Measurements from ENCODE around the gene TNS3.

DNA sequence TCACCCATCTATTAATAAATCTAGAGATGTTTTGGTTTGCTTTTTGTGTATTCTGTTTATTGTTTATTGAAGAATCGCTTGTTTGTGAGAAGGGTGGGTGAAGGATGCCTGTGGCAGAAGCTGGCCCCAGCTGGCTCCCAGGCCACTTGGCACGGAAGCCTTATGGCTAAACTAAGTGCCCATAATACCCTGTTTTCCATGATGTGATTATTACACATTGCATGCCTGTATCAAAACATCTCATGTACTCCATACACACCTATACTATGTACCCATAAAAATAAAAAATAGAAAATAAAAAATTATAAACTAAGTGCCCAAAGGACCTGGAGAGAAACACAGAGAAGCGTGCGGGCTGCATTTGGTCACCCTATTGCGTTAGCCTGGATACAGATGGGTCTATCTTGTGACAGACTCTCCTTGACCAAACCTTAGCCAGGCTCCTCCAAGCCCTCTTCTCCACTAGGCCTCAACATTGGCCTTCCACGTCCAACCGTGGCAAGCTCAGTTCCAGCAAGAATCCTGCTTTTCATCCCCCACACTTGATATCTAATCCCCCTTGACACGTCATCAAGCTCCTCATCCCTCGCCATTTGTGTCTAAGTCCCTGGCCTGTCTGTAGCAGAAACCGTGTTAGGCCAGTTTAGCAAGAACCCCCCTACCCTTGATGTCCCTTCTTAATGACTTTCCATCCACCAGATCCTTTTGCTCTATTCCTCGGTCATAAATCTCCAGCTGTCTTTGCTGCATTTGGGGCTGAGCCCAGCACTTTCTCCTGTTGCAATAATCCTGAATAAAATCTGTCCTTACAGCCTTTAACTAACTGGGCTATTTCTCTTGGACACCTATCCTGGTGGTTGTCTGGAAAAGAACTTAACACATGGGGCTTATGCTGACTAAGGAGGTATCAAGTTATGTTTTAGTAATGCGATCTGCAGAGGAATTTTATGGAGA lies 245.2 kb downstream of the TNS3 start:
- TF ChIP-seq TEAD4 (IDR thresholded peaks at IDR 0.05; ENCODE audit: low read length) (no peak), TEAD4 (CRISPR knock-in tag; IDR thresholded peaks at IDR 0.05; ENCODE audit: borderline replicate concordance) (no peak), EZH2 (IDR thresholded peaks at IDR 0.05; ENCODE audit: borderline replicate concordance, low read depth, low read length) (no peak), ZNF174 (CRISPR knock-in tag; IDR thresholded peaks at IDR 0.05) (no peak), ZNF121 (CRISPR knock-in tag; conservative IDR thresholded peaks at IDR 0.05) (no peak), PHF8 (IDR thresholded peaks at IDR 0.05; ENCODE audit: borderline replicate concordance, low read length) (no peak), CTCF (IDR thresholded peaks at IDR 0.05 in 2 of 3, conservative IDR thresholded peaks at IDR 0.05 in 1 of 3; ENCODE audit: insufficient read depth in 2 of 3, low read depth in 1 of 3, low read length in 3 of 3) (no peak), CHCHD3 (CRISPR knock-in tag; IDR thresholded peaks at IDR 0.05) (no peak), ZNF23 (CRISPR knock-in tag; IDR thresholded peaks at IDR 0.05) (no peak), SMARCE1 (IDR thresholded peaks at IDR 0.05) (no peak)
- TF ChIP-seq, protein P1, sequence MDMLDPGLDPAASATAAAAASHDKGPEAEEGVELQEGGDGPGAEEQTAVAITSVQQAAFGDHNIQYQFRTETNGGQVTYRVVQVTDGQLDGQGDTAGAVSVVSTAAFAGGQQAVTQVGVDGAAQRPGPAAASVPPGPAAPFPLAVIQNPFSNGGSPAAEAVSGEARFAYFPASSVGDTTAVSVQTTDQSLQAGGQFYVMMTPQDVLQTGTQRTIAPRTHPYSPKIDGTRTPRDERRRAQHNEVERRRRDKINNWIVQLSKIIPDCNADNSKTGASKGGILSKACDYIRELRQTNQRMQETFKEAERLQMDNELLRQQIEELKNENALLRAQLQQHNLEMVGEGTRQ (CRISPR knock-in tag; IDR thresholded peaks at IDR 0.05), result no peak
